Naive B cell (primary cell): Measurements from ENCODE around the gene SIX3. TPM values are rescaled to one million over a fixed set of nuclear protein-coding genes. Genes with fewer than 3 reads are reported as not detected.

Source experiments
- ATAC-seq, 2 donors: fragments of 150-1000 bp; cut with Tn5 transposase; 2 replicates each; pipeline ENCODE4 v1.10.0; 2021; ENCODE audit warnings: low read depth in 2 of 2, mild to moderate bottlenecking in 2 of 2, moderate library complexity in 2 of 2
- DNase-seq: peaks from one replicate; pipeline ENCODE4 v3.0.0; 2022
- H3K27ac Mint-ChIP-seq, 6 donors: one replicate each; pipeline ENCODE4 v1.8.0; 2020 to 2022; ENCODE audit warnings: mild to moderate bottlenecking in 6 of 6, mixed read lengths in 6 of 6, moderate library complexity in 5 of 6, inconsistent platforms in 2 of 6
- H3K27me3 Mint-ChIP-seq, 3 donors: one replicate each; pipeline ENCODE4 v1.8.0; 2021 to 2022; ENCODE audit warnings: mixed read lengths in 3 of 3, mild to moderate bottlenecking in 1 of 3
- H3K36me3 Mint-ChIP-seq, 2 donors: one replicate each; pipeline ENCODE4 v1.8.0; 2020 to 2022; ENCODE audit warnings: mixed read lengths in 2 of 2, inconsistent platforms in 1 of 2, mild to moderate bottlenecking in 1 of 2
- H3K4me1 Mint-ChIP-seq, 3 donors: one replicate each; pipeline ENCODE4 v1.8.0; 2020 to 2022; ENCODE audit warnings: mixed read lengths in 3 of 3, inconsistent platforms in 1 of 3, mild to moderate bottlenecking in 1 of 3, moderate library complexity in 1 of 3
- H3K4me3 Mint-ChIP-seq, 8 donors: one replicate each; pipeline ENCODE4 v1.8.0; 2020 to 2022; ENCODE audit warnings: mild to moderate bottlenecking in 8 of 8, mixed read lengths in 8 of 8, moderate library complexity in 8 of 8, inconsistent platforms in 2 of 8
- H3K9me3 Mint-ChIP-seq, 7 donors: one replicate each; pipeline ENCODE4 v1.8.0; 2020 to 2022; ENCODE audit warnings: mixed read lengths in 7 of 7, mild to moderate bottlenecking in 5 of 7, inconsistent platforms in 2 of 7, moderate library complexity in 1 of 7
- polyA plus RNA-seq, 6 donors: library from polyadenylated mRNA; unstranded; fragments of 300-500 nt; fragmentation: Illumina TruSeq; gene quantifications; one replicate each; pipeline ENCODE4 v1.2.3, GENCODE V29; 2021; ENCODE audit warnings: low read depth in 6 of 6

The SIX3 gene
- polyA plus RNA-seq: not detected

- ATAC-seq: peak; percentile 74
- Mint-ChIP-seq H3K27ac (peak within 1 kb of the TSS; percentile 59 to 95 (median 84)), H3K4me3 (peak within 1 kb of the TSS; percentile 87 to 95 (median 91)), H3K27me3 (peaks cover 73 to 96% (median 81%) of the 10 kb centered on the region in 3 donors), H3K36me3 (peaks cover 0 to 13% of the 10 kb centered on the region in 2 donors), H3K4me1 (peaks cover 57 to 72% (median 70%) of the 10 kb centered on the region in 3 donors), H3K9me3 (peaks cover 0 to 12% (median 3%) of the 10 kb centered on the region in 7 donors)
- peak; percentile 64 for DNase-seq
These were observed at the start of gene SIX3 for GRCh38 chr2:44941551-44942234. TSS of gene SIX3 (plus strand) at chr2:44941702. CDS start at chr2:44942105, 403 bp downstream.

GRCh38 chr2:44894058-44894457, 47.4 kb upstream of the SIX3 start:
- Mint-ChIP-seq H3K27me3 (peaks cover 14 to 70% (median 31%) of the 10 kb centered on the region in 3 donors), H3K27ac (peak overlapping the region in 1 of 6 donors; percentile 79), H3K4me1 (no peaks in the 10 kb centered on the region), H3K9me3 (peaks cover 0 to 50% (median 28%) of the 10 kb centered on the region in 7 donors), H3K36me3 (peaks cover 4 to 34% of the 10 kb centered on the region in 2 donors), H3K4me3 (no peak overlapping the region)
- ATAC-seq (no peak), DNase-seq (no peak)

- no peak overlapping the region for H3K4me3 Mint-ChIP-seq
- ATAC-seq: no peak
- DNase-seq: no peak
- H3K27ac Mint-ChIP-seq: no peak overlapping the region
- no peaks in the 10 kb centered on the region for H3K4me1 Mint-ChIP-seq
- peaks cover 4 to 34% of the 10 kb centered on the region in 2 donors for H3K36me3 Mint-ChIP-seq
- H3K27me3 Mint-ChIP-seq: peaks cover 17 to 71% (median 42%) of the 10 kb centered on the region in 3 donors
- H3K9me3 Mint-ChIP-seq: peaks cover 0 to 44% (median 28%) of the 10 kb centered on the region in 7 donors
These were observed 46.4 kb upstream of the SIX3 start for GRCh38 chr2:44895061-44895460.

GRCh38 chr2:44897406-44897805, 44.1 kb upstream of the SIX3 start:
- ATAC-seq (no peak), DNase-seq (no peak)
- Mint-ChIP-seq H3K9me3 (peaks cover 0 to 23% (median 11%) of the 10 kb centered on the region in 7 donors), H3K4me1 (no peaks in the 10 kb centered on the region), H3K27ac (no peak overlapping the region), H3K27me3 (peaks cover 29 to 71% (median 61%) of the 10 kb centered on the region in 3 donors), H3K36me3 (peaks cover 4 to 18% of the 10 kb centered on the region in 2 donors), H3K4me3 (no peak overlapping the region)

DNA sequence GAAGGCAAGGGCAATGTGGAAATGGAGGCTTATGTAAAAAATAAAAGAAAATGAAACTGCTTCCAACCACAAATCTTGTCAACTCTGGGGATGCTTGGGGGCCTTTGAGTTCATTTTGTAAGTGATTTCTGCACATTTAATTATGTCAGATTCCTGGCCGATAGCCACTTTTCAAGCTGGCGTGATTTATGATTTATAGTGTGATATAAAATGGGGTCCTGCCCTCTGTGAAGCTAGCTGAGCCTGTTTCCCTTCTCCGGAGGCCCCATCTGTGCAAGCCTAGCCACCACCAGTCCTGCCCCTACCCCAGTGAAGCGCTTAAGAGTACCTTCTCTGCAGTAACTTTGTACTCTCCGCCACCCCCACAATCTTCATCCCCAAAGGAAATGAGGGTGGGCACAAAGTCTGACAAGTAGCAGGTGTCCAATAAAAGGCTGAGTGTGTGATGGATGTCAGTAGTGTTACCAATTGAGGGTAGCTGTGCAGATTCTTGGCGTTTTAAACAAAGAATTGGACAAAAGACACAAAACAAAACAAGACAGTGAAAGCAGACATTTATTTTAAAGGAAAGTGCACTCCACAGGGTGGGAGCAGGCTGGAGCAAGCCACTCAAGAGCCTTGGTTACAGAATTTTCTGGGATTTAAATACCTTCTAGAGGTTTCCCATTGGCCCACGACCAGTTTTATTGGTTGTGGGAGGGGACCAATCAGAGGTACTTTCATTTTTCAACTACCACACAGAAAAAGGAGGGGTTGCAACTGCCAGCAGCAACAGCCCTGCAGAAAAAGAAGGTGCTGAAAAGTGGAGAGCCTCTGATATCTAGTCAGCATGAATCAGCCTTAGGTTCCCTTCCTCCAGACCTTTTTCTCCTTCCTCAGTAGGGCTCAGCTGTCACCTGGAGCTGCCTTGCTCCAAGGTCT, 39.0 kb upstream of the SIX3 start:
- DNase-seq (no peak), ATAC-seq (no peak)
- no peaks in the 10 kb centered on the region for H3K4me1 Mint-ChIP-seq
- H3K9me3 Mint-ChIP-seq: peaks cover 0 to 9% (median 0%) of the 10 kb centered on the region in 7 donors
- no peak overlapping the region for H3K4me3 Mint-ChIP-seq
- H3K27me3 Mint-ChIP-seq: peaks cover 35 to 79% (median 69%) of the 10 kb centered on the region in 3 donors
- H3K36me3 Mint-ChIP-seq: peaks cover 4 to 8% of the 10 kb centered on the region in 2 donors
- peak overlapping the region in 1 of 6 donors; percentile 71 for H3K27ac Mint-ChIP-seq

DNA sequence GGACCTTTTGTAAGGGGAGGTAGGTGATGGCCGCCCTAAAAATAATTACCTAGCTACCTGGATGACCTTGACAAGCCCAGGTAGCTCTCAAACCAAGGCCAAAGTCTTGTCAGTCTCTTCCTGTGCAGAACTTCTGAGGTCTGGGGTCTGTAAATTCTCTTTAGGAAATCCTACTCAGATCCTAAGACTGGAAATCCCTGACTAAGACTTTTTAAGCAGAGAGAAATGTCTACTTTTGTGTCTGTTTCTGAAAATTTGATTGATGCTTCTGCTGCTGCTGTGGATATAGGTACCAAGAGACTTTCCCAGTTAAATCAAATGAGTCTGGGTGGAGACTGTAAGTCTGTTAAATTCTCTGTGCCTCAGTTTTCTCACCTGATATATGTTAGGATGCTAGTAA, 36.9 kb upstream of the SIX3 start:
- peaks cover 4 to 8% of the 10 kb centered on the region in 2 donors for H3K36me3 Mint-ChIP-seq

GRCh38 chr2:44906972-44907371, 34.5 kb upstream of the SIX3 start:
- DNase-seq: no peak

More for the DNA sequence above, 36.9 kb upstream of the SIX3 start:
- Mint-ChIP-seq H3K9me3 (peaks cover 0 to 17% (median 4%) of the 10 kb centered on the region in 7 donors), H3K4me3 (no peak overlapping the region), H3K27me3 (peaks cover 30 to 75% (median 58%) of the 10 kb centered on the region in 3 donors), H3K27ac (no peak overlapping the region), H3K4me1 (no peaks in the 10 kb centered on the region)
- DNase-seq (no peak), ATAC-seq (no peak)

GRCh38 chr2:44909831-44910230, 31.7 kb upstream of the SIX3 start:
- H3K4me1 Mint-ChIP-seq: no peaks in the 10 kb centered on the region
- H3K27ac Mint-ChIP-seq: no peak overlapping the region
- ATAC-seq (no peak), DNase-seq (no peak)
- H3K4me3 Mint-ChIP-seq: no peak overlapping the region
- peaks cover 10 to 44% (median 25%) of the 10 kb centered on the region in 7 donors for H3K9me3 Mint-ChIP-seq
- peaks cover 20 to 65% (median 27%) of the 10 kb centered on the region in 3 donors for H3K27me3 Mint-ChIP-seq
- H3K36me3 Mint-ChIP-seq: peaks cover 8 to 24% of the 10 kb centered on the region in 2 donors

More at GRCh38 chr2:44906972-44907371, 34.5 kb upstream of the SIX3 start:
- H3K4me3 Mint-ChIP-seq: no peak overlapping the region
- ATAC-seq: no peak
- H3K4me1 Mint-ChIP-seq: no peaks in the 10 kb centered on the region
- peaks cover 10 to 39% (median 22%) of the 10 kb centered on the region in 7 donors for H3K9me3 Mint-ChIP-seq
- H3K27me3 Mint-ChIP-seq: peaks cover 20 to 73% (median 37%) of the 10 kb centered on the region in 3 donors
- peaks cover 8 to 24% of the 10 kb centered on the region in 2 donors for H3K36me3 Mint-ChIP-seq
- no peak overlapping the region for H3K27ac Mint-ChIP-seq

- peaks cover 23 to 56% (median 24%) of the 10 kb centered on the region in 3 donors for H3K27me3 Mint-ChIP-seq
- H3K9me3 Mint-ChIP-seq: peaks cover 10 to 40% (median 25%) of the 10 kb centered on the region in 7 donors
- no peak overlapping the region for H3K27ac Mint-ChIP-seq
- ATAC-seq: no peak
- H3K36me3 Mint-ChIP-seq: peaks cover 4 to 23% of the 10 kb centered on the region in 2 donors
- DNase-seq: no peak
- H3K4me3 Mint-ChIP-seq: no peak overlapping the region
- H3K4me1 Mint-ChIP-seq: no peaks in the 10 kb centered on the region
These were observed 28.8 kb upstream of the SIX3 start for GRCh38 chr2:44912660-44913059.

- Mint-ChIP-seq H3K9me3 (peaks cover 0 to 16% (median 9%) of the 10 kb centered on the region in 7 donors), H3K27ac (no peak overlapping the region), H3K4me3 (no peak overlapping the region), H3K4me1 (no peaks in the 10 kb centered on the region), H3K36me3 (peaks cover 0 to 19% of the 10 kb centered on the region in 2 donors), H3K27me3 (peaks cover 56 to 67% (median 60%) of the 10 kb centered on the region in 3 donors)
- ATAC-seq (no peak), DNase-seq (no peak)
These were observed 25.2 kb upstream of the SIX3 start for GRCh38 chr2:44916291-44916690.

GRCh38 chr2:44918095-44918775, 23.3 kb upstream of the SIX3 start:
- peaks cover 68 to 75% (median 70%) of the 10 kb centered on the region in 3 donors for H3K27me3 Mint-ChIP-seq
- peaks cover 0 to 18% of the 10 kb centered on the region in 2 donors for H3K36me3 Mint-ChIP-seq
- peak overlapping the region in 1 of 6 donors; percentile 10 for H3K27ac Mint-ChIP-seq
- H3K9me3 Mint-ChIP-seq: peaks cover 0 to 6% (median 0%) of the 10 kb centered on the region in 7 donors
- H3K4me3 Mint-ChIP-seq: peak overlapping the region in 1 of 8 donors; percentile 47
- no peaks in the 10 kb centered on the region for H3K4me1 Mint-ChIP-seq
- ATAC-seq: no peak
- DNase-seq: no peak

DNA sequence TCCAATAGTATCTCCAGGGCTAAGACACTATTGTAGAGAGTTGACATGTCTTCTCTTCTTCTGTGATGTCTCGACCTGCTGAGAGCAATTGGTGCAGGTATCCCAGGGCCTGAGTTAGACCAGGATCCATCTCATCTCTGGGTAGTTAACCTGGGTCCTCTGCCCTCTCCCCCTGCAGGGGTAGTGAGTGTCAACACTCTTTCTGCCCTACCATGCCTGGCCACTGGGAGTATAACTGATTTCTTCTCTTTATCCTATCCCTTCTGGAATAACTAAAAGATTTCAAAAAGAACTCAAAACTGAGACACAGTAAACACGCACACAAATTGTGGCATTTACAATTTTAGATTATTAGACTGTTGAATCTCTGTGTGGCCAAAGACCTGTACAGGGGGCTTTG, 20.8 kb upstream of the SIX3 start:
- peaks cover 88 to 96% (median 95%) of the 10 kb centered on the region in 3 donors for H3K27me3 Mint-ChIP-seq
- H3K27ac Mint-ChIP-seq: no peak overlapping the region

More for the DNA sequence above, 20.8 kb upstream of the SIX3 start:
- H3K9me3 Mint-ChIP-seq: peaks cover 0 to 6% (median 0%) of the 10 kb centered on the region in 7 donors
- ATAC-seq: no peak
- DNase-seq: no peak
- no peaks in the 10 kb centered on the region for H3K4me1 Mint-ChIP-seq
- H3K36me3 Mint-ChIP-seq: peaks cover 0 to 18% of the 10 kb centered on the region in 2 donors
- peak overlapping the region in 1 of 8 donors; percentile 4 for H3K4me3 Mint-ChIP-seq
